Thyroid gland (tissue), 4 donors: ENCODE measurements around the gene CHEK1.

Source experiments
- CTCF ChIP-seq, 6 experiments: fragments of 200-600 bp in 3 of 6; fragments of 450-650 bp in 3 of 6; sonication (generic) in 3 of 6; IDR thresholded peaks; one replicate each; pipeline ENCODE4 v1.5.1; 2016 to 2019; ENCODE audit warnings: antibody characterized with exemption in 6 of 6, mild to moderate bottlenecking in 2 of 6, inconsistent platforms in 1 of 6, moderate library complexity in 1 of 6
- POLR2A ChIP-seq, 2 donors: fragments of 450-650 bp; IDR thresholded peaks; one replicate each; pipeline ENCODE4 v1.6.1; 2017; ENCODE audit warnings: antibody characterized with exemption in 2 of 2, mild to moderate bottlenecking in 2 of 2, moderate library complexity in 1 of 2

- TF ChIP-seq POLR2A (IDR thresholded peaks at IDR 0.05), result no peak
- TF ChIP-seq CTCF (IDR thresholded peaks at IDR 0.05), result no peak
Observed at GRCh38 chr11:125680747-125681146, 55.8 kb downstream of the CHEK1 start, which contains the start of gene ACRV1.
